Measurements from ENCODE around the gene CCR5AS.

DNA sequence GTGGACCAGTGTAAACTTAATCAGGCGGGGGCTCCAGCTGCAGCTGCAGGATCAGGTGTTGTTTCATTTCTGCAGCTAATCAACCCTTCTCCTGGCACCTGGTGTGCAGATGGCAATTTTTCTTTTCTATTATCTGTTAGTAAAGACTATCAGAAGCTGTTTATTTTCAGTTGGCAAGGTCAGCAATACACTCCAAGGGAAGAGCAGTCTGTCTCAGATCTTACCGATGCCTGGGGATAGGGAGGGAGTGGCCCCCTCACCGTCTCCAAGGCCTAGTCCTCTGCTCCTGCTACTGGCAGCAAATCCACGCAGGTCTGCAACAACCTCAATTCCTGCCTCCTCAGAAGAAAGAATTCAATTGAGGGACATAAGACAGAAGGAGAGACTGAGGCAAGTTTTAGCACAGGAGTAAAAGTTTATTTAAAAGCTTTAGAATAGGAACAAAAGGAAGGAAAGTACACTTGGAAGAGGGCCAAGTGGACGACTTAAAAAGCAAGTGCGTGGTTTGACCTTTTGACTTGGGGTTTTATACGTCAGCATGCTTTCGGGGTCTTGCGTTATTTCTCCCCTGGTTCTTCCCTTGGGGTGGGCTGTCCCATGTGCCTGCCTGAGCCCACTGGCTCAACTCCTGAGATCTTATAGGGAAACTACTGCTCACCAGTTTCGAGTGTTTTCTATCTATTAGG, 9.4 kb upstream of the CCR5AS start:
- TF ChIP-seq, protein P1, sequence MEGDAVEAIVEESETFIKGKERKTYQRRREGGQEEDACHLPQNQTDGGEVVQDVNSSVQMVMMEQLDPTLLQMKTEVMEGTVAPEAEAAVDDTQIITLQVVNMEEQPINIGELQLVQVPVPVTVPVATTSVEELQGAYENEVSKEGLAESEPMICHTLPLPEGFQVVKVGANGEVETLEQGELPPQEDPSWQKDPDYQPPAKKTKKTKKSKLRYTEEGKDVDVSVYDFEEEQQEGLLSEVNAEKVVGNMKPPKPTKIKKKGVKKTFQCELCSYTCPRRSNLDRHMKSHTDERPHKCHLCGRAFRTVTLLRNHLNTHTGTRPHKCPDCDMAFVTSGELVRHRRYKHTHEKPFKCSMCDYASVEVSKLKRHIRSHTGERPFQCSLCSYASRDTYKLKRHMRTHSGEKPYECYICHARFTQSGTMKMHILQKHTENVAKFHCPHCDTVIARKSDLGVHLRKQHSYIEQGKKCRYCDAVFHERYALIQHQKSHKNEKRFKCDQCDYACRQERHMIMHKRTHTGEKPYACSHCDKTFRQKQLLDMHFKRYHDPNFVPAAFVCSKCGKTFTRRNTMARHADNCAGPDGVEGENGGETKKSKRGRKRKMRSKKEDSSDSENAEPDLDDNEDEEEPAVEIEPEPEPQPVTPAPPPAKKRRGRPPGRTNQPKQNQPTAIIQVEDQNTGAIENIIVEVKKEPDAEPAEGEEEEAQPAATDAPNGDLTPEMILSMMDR (IDR thresholded peaks at IDR 0.05 in 8 of 11, conservative IDR thresholded peaks at IDR 0.05 in 3 of 11): no peak
- TF ChIP-seq POLR2AphosphoS5 (IDR thresholded peaks at IDR 0.05): no peak

Measured in spleen (tissue), 7 donors.